AML-193 (cell line): ENCODE measurements around the gene TSHZ2.

ENCODE experiments used
- DNase-seq, 2 experiments: peaks; one replicate each; lab custom pipeline; 2025; lab: John Stamatoyannopoulos, UW

The TSHZ2 gene

DNA sequence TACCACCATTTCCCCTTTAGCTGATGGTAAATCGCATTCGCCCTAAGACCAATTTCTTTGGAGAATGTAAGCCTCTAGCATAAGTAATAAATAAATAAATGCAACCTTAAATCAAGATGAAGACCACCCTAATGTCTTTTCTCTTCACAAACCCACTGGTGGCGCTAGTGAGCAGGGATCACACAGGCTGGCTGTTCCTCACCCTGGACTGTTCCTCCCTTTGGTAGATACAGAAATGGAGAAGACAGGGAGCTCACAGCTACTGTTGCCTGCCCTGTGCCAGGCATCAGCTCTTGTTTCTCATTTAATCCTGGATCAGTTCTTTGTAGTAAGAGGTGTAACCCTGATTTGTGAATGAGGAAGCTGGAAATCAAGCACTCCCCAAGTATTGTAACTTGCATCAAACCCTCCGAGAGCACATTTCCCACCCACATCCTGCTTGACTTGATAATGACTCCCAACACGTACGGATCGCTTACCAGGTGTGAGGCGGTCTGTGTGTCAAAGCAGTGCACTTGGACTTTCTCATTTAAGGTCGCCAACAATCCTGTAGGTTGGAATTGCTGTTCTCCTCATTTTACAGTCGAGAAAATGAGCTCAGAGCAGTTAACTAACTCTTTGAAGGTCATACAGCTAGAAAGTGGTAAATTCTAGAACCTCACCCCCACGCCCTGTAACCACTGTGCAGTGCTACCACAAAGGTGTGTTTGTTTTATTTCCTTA lies 236.1 kb downstream of the TSHZ2 start:
- no peak for DNase-seq

DNA sequence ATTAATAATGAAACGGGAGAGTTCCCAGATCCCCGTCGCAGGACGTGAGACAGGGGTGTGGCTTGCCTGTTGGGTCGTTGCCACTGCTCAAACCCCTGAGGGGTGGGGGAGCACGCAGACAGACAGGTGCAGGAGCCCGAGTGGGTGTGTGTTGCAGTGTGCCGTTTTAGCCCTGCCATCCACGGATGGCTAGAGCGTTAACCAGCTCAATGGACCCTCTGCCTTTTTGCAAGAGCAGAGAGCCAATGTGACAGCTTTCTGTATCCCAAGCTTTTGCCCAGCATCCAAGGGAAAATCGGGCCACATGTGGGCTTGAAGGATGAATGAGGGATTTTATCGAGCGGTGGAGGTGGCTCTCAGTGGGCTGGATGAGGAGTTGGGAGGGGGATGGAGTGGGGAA lies 237.9 kb downstream of the TSHZ2 start:
- no peak for DNase-seq

DNA sequence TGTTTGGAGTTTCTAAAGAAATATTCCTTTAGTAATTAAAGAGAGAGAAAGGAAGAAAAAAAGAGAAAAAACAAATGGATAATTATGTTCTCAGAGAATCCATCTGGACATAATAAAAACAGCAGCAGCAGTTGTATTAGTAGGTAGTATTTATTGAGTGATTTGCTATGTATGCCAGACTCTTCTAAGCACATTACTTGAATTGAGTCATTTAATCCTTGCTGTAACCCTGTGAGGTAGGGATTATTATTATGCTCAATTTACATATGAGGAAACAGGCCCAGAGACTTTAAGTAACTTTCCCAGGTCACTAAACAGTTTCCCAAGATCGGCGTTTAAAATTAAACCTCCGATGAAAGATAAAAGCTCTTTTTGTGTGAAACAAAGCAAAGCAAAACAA lies 238.8 kb downstream of the TSHZ2 start:
- DNase-seq = no peak

DNA sequence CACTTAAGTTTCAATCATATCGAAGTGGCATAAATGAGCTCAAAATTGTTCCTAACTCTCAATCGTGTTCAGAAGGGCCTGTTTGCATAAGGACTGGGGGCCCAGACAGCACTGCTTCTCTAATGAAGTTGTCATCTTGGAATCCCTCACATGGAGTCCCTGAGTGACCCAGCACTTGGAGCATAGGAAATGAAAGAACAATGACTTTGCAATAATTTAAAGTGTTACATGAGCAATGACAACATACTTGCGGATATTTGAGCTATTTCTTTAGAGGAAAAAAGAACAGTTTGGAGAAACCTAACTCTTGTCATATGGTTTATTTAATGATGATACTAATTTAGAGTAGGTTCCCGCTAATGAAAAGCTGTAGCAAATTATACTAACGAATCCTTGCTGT lies 239.9 kb downstream of the TSHZ2 start:
- no peak for DNase-seq

DNA sequence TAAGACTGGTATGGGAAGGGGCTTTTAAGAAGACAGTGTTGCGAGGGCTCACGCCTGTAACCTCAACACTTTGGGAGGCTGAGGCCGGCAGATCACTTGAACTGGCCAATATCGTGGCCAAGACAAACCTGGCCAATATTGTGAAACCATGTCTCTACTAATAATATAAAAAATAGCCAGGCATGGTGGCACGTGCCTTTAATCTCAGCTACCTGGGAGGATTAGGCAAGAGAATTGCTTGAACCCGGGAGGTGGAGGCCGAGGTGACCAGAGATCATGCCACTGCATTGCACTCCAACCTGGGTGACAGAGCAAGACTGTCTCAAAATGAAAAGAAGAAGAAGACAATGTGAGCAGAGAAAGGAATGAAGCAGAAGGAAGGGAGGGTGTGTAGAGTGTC lies 242.2 kb downstream of the TSHZ2 start:
- DNase-seq = no peak

DNA sequence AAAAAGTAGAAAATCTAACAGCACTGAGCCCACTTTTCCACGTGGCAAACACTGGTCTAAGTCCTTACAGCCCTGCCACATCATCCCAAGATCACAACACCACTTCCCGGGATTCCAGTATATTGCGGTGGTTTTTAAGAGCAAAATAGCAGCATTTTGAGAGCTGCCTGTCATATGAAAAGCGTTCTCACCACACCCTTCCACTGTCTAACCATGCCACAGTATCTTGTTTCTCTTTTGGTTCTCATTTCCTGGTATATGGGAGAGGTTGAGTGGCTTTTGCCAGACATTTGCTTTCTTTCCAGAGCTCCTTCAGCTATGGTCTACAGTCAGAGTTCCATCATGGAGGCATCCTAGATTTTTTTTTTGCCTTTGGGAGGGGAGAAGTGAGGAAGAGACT lies 243.0 kb downstream of the TSHZ2 start:
- no peak for DNase-seq

DNA sequence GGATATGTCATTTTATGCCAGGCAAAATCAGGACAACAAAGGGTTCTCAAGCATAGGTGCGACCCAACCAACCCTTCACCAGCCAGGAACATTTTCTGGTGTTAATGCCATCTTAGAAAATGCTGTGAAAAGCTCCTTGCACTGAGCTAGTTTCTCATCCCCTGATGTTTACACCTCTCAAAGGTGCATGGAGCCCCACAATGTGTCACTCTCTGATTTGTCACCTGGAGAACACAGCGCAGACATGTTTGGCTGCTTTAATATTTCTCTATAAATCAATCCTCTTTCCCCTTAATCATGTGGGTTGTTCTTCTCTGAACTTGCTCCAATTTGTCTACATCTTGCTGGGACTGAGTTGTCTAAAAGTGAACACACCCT lies 244.3 kb downstream of the TSHZ2 start:
- no peak for DNase-seq

DNA sequence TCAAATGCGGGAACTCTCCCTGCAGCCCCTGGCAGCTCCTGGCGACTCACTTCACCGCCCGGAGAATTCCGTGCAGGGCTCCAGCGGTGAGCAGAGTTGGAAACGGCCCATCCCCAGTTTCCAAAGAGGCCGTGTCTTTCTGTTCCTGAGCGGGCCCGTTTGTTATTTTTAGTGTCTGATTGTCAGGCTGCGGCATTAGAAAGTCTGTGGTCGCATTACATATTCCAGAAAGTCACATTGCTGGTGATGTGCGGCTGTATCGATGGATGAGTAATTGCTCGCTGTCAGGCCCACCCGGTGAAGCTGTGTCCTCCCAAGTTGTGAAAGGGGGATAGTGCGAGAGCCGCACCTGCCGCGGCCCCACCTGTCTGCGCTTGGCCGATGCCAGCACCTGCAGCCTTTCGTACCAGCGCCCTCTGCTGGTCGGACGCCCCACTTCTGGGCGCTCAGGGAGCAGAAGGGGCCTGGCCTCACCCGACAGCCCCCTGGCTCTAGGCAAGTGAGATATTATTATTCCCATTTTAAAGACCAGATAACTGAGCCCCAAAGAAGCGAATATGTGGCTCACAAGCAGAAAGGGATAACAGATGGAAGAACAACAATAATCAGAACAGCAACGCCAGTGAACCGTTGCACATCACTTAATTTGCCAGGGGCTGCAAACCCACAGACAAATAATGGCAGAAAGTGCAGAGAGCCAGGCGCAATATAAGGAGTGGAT lies 244.9 kb downstream of the TSHZ2 start:
- DNase-seq = peak in 1 of 2 experiments; percentile 6

DNA sequence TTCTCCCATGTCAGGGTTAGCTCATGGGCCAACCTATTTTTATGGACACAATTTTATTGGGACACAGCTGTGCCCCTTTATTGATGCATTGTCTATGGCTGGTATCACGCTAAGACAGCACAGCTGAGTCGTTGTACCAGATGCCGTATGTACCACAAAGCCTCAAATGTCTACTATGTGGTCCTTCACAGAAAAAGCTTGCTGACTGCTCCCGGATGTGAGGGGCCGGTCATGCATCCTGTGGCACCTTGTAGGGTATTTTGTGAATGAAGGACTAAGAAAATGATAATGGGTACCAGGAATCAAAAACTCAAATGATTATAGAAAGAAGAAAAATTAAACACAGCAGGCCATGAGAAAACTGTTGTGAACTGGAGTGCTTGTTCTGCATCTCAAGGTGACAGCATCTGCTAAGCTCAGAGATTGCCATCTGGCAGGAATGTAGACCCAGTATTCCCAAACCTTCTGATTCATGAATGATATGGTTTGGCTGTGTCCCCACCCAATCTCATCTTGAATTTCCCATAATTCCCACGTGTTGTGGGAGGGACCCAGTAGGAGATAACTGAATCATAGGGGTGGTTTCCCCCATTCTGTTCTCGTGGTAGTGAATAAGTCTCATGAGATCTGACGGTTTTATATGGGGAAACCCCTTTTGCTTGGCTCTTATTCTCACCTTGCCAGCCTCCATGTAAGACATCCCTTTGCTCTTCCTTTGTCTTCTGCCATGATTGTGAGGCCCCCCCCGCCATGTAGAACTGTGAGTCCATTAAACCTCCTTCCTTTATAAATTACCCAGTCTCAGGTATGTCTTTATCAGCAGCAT lies 248.5 kb downstream of the TSHZ2 start:
- DNase-seq = no peak

DNA sequence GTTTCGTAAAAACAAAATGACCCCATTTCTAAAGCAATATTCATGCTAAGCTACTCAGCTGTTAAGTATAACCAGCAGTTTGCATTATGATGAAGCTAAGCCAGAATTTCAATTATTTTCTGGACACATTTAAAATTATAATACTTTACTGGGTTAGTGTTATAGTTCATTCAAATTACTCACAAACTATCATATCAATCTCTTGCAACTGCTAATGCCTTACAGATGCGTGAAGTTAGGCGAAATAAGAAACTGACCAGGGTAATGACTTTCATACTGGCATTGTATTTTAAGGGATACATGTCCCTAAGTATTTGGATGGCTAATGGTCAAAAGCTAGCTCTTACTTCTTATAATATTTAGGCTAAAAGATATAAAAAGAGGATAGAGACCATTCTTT lies 249.6 kb downstream of the TSHZ2 start:
- no peak for DNase-seq

DNA sequence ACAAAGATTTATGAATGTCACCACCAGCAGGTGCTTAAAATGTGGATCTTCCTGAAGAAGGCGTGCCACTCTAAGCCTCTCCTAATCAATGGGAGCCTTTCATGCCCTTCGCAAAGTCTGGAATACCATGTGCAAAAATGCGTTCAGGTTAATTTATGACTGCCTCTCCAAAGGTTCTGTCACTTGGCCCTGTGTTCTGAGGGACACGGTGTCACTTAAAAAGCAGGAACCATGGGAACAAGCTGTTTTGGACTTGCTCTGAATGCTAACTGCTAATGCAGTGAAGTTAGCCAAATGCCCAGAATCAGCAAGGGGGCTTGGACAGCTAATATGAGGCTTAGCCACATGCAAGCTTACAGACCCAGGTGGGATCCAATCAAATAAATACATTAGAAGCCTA lies 250.3 kb downstream of the TSHZ2 start:
- no peak for DNase-seq

DNA sequence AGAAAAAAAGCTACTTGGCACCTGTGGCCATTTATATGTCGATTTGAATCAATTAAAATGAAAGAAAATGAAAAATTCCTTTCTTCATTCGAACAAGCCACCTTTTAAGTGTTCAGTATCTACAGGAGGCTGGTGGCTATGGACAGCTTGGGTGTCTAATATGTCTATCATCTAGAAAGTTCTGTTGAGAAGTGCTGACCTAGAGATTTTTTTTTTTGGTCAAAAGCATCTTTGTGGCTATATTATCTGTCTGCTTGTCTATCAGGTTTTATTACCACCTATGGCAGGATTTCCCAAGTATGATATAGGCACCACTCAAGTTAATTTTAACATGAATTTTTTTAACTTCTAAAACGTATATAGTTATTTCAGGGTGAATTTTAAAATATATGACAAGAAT lies 250.8 kb downstream of the TSHZ2 start:
- DNase-seq = no peak

DNA sequence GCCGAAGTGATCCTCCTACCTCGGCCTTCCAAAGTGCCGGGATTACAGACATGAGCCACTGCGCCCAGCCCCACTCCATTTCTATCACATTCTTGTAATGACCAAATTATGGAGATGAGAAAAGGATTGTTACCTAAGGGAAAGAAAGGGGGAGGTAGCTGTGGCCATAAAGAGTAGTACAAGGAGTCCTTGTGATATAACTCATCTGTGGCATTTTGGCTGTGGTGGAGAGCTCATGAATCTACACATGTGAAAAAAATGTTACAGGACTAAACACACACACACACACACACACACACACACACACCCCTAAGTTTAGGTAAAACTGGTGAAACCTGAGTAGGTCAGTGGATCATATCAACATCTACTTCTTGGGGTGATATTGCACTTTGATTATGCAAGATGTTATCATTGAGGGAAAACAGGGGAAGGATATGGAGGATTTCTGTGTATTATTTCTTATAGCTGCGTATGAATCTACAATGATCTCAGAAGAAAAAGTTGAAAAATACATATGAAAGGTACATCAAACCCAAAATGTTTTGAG lies 251.5 kb downstream of the TSHZ2 start:
- DNase-seq = no peak

DNA sequence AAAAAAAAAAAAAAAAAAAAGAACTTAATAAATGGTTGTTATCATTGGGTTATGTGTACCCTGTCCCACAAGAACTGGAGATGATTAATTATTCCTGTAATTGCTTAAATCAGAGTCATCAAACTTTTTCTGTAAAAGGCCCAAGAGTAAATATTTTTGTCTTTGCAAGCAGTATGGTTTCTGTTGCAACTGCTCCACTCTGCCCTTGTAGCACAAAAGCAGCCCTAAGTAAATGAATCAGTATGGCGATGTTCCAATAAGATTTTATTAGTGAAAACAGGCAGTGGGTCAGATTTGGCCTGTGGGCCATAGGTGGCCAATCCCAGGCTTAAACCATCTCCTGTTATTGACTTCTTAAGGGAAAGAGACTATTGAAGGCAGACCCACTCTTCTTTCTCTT lies 252.7 kb downstream of the TSHZ2 start:
- DNase-seq = no peak

DNA sequence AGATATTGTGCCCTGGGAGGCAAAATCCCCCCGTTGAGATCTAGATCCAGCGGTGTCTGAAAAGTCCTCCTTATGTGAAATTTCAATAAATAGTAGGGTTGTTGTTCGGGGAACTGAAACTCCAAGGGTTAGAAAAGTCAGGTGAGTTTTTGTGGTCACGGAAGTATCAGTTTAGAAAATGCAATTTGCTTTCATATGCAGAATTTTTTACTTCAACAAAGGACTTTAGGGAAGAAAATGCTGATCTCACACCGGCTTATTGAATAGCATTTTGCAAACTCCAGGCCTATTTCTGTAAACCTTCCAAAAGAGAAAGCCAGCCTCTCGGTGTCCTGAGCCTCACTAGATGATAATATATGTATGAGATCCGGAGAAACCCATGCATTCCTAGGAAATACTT lies 254.7 kb downstream of the TSHZ2 start:
- no peak for DNase-seq

DNA sequence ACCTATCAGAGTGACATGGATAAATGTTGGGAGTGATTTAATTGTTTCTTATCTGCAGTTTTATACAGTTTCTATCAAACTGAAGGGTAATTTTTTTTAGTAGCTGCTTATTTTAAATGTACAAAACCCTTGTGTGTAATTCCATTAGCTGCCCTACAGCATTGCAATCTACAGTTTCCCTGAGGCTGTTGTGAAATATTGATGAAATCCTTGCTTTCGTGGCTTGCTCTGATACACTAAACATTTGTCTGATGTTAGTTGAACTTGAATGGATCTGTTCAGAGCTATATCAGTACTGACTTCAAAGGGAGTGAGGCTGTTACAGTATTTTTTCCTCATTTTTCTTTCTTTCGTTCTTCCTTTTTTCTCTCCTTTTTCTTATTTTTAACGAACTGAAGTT lies 255.4 kb downstream of the TSHZ2 start:
- no peak for DNase-seq

DNA sequence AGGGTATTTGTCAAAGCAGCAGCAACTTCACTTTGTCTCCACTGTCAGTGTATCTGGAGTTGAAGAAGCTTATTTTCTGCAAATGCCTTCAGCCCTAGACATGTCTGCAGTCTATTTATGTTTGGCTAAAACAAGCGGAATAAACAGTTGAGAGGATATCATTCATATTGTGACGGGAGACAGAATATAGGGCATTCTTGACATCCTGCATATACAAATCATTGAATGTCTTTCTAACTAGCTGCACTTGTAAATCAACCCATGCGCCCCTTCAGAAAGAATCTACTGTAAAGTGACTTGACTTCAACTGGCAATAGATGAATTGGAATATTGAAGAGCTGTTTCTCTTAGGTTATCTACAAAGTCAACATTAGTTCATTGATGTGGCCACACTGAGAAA lies 258.9 kb downstream of the TSHZ2 start:
- no peak for DNase-seq

DNA sequence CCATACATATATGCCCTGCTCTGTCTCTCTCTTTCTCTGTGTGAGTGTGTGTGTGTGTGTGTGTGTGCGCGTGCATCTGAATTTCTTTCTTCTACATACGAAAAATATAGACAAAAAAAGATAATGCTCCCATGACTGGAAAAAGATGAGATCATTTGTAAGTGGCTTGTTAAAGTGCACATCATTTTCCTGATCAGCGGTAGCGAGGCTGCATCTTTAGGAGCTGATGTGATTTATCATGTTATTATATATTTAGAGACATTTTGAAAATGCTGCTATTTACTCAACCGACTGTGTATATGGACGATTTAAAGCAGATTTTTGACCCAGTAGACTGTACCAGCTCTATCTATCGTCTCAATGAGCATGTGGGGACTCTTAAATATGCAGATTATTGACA lies 265.3 kb downstream of the TSHZ2 start:
- no peak for DNase-seq

DNA sequence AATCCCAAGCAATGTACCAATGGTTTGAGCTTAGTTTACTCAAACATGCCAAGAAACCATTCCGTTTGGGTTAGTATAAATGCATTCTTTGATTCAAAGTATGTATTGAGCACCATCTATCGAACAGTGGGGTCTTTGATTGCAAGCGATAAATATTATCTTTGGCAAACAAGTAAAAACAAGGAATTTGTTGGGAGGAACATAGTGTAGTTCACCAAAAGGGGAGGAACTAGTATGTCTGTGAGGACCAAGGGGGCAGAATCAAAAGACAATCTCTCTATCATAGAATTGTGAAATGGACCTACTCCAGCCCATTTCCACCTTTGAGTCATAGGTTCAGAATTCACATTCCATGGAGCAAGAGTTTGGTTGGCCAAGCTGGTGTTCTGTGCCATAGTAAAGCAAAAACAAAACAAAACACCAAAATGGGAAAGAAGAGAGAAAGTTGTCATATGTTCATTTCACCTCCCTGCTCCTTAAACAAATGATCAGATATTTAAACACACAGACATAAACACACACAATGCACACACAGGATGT lies 266.0 kb downstream of the TSHZ2 start:
- DNase-seq = no peak

DNA sequence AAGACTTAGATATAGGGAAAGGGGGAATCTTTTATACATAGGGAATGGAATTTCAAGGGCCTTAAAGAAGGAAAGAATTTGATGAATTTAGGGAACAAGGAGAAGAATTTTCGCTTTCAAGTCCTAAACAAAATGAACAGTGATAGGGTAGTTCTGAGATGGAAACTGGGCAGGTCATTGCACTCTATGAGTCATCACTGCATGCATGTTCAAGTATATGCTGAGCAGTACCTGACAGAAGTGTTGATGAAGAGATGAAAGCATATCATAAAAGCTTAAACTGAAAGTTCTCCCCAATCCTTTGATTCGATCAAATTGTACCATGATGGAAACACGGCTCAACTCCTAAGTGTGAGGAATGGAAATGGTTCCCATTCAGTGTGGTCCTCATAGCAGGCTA lies 271.0 kb downstream of the TSHZ2 start:
- DNase-seq = no peak

DNA sequence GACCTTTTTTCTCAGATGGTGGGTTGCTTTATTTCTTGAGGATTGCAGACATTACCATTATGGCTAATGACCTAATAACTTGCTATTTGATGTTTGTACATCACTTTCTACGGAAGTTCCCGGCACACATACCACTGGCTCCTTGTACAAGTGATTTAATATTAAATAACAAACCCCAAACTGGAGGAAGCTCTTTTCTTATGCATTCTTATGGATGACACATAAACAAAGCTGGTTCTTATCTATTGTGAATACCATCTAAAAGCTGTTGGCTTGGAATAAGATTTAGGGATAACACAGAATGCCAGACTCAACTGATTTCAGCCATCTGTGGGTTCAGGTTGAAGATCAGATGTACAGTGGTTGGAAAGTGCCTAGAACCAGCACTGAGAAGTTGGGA lies 272.6 kb downstream of the TSHZ2 start:
- no peak for DNase-seq

DNA sequence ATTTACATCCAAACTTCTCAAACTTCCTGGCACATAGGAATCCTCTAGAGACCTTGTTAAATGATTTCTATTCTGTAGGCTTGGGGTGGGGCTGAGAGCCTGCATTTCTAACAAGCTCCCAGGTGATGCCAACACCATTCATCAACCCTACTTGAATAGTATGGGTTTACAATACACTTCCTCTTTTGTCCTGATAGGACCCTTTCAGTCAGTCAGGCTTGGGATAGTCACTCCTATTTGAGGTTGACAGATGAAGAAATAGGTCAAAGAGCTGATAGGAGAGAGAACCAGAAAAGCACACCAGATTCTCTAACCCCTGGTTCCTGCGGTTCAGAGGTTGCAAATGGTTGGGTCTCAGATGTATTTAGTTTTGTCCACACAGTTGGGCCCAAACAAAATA lies 273.4 kb downstream of the TSHZ2 start:
- no peak for DNase-seq
